ENCODE results near the gene CASD1. TPM values are rescaled to one million over a fixed set of nuclear protein-coding genes. Genes with fewer than 3 reads are reported as not detected.

CASD1 gene
- total RNA-seq, 4 donors from 2014 or later, result 2.3 to 28.3 (median 10.8) TPM

DNA sequence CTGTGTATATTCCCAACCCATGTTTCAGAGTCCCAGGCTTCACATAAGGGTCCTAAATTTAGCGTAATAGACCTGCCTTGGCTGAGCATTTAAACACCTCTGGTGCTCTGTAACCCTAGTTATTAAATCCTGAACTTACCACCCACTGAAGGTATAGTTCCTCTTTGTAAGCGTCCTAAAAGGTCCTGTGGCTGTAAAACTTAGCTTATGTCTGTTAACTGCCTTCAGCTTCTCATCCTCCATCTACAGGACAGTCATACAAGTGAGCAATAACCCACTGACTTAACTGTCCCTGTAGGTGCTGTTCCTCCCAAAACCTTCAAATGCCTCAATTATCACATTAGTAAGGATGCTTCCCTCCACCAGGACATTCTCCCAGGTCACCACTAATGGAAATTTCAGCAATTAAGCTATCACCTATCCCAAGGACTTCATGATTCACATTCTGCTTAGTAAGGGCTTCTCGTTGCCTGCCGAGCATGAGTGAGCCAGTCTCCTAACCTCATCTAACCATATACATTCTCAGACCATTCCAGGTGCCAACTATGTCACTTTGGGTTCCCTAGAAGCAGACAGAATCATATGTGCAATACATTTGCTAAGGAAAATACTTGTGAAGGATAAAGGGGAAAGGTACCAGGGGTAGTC is 55.8 kb downstream of the CASD1 start:
- no peaks in the 10 kb centered on the region for H3K36me3 ChIP-seq
- WGBS, 2 donors, result 85 to 91% methylated on average over 4 of the region's 4 CpGs
- no peaks in the 10 kb centered on the region for H3K4me1 ChIP-seq
- no peak overlapping the region for H3K27ac ChIP-seq
- H3K4me3 ChIP-seq, result no peak overlapping the region
- TF ChIP-seq POLR2A (IDR thresholded peaks at IDR 0.05), result no peak
- TF ChIP-seq, protein P1, sequence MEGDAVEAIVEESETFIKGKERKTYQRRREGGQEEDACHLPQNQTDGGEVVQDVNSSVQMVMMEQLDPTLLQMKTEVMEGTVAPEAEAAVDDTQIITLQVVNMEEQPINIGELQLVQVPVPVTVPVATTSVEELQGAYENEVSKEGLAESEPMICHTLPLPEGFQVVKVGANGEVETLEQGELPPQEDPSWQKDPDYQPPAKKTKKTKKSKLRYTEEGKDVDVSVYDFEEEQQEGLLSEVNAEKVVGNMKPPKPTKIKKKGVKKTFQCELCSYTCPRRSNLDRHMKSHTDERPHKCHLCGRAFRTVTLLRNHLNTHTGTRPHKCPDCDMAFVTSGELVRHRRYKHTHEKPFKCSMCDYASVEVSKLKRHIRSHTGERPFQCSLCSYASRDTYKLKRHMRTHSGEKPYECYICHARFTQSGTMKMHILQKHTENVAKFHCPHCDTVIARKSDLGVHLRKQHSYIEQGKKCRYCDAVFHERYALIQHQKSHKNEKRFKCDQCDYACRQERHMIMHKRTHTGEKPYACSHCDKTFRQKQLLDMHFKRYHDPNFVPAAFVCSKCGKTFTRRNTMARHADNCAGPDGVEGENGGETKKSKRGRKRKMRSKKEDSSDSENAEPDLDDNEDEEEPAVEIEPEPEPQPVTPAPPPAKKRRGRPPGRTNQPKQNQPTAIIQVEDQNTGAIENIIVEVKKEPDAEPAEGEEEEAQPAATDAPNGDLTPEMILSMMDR (IDR thresholded peaks at IDR 0.05), result no peak
- H3K9me3 ChIP-seq, result no peaks in the 10 kb centered on the region
- intact Hi-C loops (cut with DNase I), result no loop called here
- no peaks in the 10 kb centered on the region for H3K27me3 ChIP-seq
- DNase-seq, result no peak

DNA sequence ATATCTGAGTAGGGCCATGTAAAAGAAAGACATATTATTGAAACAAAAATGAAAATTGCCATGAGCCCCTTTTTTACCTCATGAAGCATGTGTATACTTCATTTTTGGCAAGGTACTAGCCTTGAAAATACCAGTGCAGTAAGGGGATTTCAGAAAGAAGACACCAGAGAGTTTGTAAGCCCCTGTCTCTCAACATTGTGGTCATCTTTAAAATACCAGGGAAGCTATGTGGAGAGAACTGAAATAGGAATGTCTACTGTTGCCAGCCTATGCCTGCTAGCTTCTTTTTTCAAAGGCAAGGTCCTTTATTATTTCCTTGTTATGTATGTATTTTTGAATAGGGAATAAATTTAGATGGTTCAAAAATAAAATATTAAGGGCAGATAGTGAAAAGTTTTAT is 57.8 kb downstream of the CASD1 start:
- TF ChIP-seq, protein P1 (IDR thresholded peaks at IDR 0.05), result no peak
- no peak for TF ChIP-seq POLR2A (IDR thresholded peaks at IDR 0.05)
- Histone ChIP-seq H3K4me1 (no peaks in the 10 kb centered on the region), H3K27me3 (no peaks in the 10 kb centered on the region), H3K9me3 (no peaks in the 10 kb centered on the region), H3K27ac (no peak overlapping the region), H3K4me3 (no peak overlapping the region), H3K36me3 (no peaks in the 10 kb centered on the region)
- intact Hi-C loops (cut with DNase I), result no loop called here
- no peak for DNase-seq

DNA sequence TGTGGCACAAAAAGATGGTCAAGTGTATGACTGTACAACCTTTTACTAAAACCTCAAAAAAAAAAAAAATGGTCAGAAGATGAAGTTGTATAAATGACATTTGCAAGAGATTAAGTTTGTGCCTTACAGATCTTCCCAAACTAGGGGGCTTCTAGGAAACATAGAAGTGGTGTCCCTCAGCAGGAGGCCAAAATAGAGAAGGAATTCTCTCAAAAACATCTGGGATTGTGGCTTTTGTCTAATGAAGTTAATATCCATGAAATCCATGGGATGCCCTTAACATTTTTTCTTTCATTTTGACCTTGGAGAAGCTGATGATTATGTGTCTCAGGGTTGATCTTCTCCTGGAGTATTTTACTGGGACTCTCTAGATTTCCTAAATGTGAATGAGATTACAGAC is 62.2 kb downstream of the CASD1 start:
- peaks cover 0 to 15% (median 7%) of the 10 kb centered on the region in 3 donors for H3K9me3 ChIP-seq
- H3K27me3 ChIP-seq, result no peaks in the 10 kb centered on the region
- H3K36me3 ChIP-seq, result peaks cover 0 to 17% (median 0%) of the 10 kb centered on the region in 3 donors
- TF ChIP-seq, protein P1 (IDR thresholded peaks at IDR 0.05), result no peak
- no peak for TF ChIP-seq POLR2A (IDR thresholded peaks at IDR 0.05)
- H3K27ac ChIP-seq, result no peak overlapping the region
- intact Hi-C loops (cut with DNase I), result no loop called here
- H3K4me1 ChIP-seq, result no peaks in the 10 kb centered on the region
- H3K4me3 ChIP-seq, result no peak overlapping the region
- DNase-seq, result no peak

DNA sequence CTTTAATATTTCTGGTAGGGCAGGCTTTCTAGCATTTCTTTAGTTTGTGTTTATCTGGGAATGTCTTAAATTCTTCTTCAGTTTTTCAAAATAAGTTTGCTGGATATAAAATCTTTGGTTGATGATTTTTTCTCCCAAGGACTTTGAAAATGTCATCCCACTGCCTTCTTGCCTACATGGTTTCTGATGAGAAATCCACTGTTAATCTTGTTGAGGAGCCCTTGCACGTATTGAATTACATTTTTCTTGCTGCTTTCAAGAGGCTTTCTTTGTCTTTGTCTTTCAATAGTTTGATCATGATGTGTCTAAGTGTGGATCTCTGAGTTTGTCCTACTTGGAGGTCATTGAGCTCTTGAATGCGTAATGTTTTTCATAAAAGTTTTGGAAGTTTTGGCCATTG is 66.0 kb downstream of the CASD1 start:
- intact Hi-C loops (cut with DNase I), result no loop called here
- Histone ChIP-seq H3K27me3 (no peaks in the 10 kb centered on the region), H3K9me3 (peaks cover 0 to 15% (median 7%) of the 10 kb centered on the region in 3 donors), H3K4me1 (no peaks in the 10 kb centered on the region), H3K27ac (no peak overlapping the region), H3K36me3 (peaks cover 0 to 17% (median 0%) of the 10 kb centered on the region in 3 donors), H3K4me3 (no peak overlapping the region)
- TF ChIP-seq, protein P1 (IDR thresholded peaks at IDR 0.05), result no peak
- TF ChIP-seq POLR2A (IDR thresholded peaks at IDR 0.05), result no peak
- DNase-seq, result no peak
- WGBS, 2 donors, result 95 to 98% methylated on average over 2 of the region's 2 CpGs

DNA sequence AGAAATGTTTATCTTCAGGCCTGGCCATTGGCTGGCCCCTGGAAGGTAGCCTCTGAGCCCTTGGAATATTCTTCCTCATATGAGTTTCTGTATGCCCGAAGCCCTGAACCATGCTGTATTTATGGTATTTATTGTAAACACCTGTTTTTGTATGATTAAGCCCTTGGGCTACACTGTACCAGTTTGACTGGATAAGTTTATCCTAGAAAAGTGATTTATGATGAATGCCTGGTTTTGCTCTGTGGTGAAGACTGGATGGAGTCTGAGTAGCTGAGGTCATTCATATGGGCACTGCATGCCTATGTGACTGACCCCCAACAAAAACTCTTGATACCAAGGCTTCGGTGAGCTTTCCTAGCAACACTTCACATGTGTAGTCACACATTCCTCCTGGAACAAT is 66.7 kb downstream of the CASD1 start:
- no peak overlapping the region for H3K27ac ChIP-seq
- intact Hi-C loops (cut with DNase I), result no loop called here
- H3K9me3 ChIP-seq, result peaks cover 0 to 15% (median 7%) of the 10 kb centered on the region in 3 donors
- TF ChIP-seq, protein P1 (IDR thresholded peaks at IDR 0.05), result no peak
- TF ChIP-seq POLR2A (IDR thresholded peaks at IDR 0.05), result no peak
- H3K36me3 ChIP-seq, result peaks cover 0 to 17% (median 0%) of the 10 kb centered on the region in 3 donors
- WGBS, 2 donors, result 61 to 94% methylated on average over 2 of the region's 2 CpGs
- DNase-seq, result no peak
- H3K4me3 ChIP-seq, result no peak overlapping the region
- H3K4me1 ChIP-seq, result no peaks in the 10 kb centered on the region
- H3K27me3 ChIP-seq, result no peaks in the 10 kb centered on the region

All from esophagus squamous epithelium (tissue), 5 donors.